Measurements from ENCODE around the gene RPL7A.
"Not testable (repeated sequence)": the region's sequence is repeated elsewhere in the genome, so short reads cannot be mapped to it uniquely, and the experiment has no call there.

Gene RPL7A

GRCh38 chr9:133347985-133348717, at the start of gene RPL7A, which contains the start of gene MED22:
RPL7A (plus strand) TSS chr9:133348218; CDS start chr9:133348244, 26 bp downstream.
MED22 (minus strand) TSS chr9:133348131; CDS start chr9:133346662, 1,469 bp downstream.
- peaks cover 36% of the 10 kb centered on the region for H3K36me3 Mint-ChIP-seq
- peak within 1 kb of the TSS; percentile 99 for H3K27ac Mint-ChIP-seq
- H3K4me3 Mint-ChIP-seq: peak within 1 kb of the TSS; percentile 99
- no peaks in the 10 kb centered on the region for H3K27me3 Mint-ChIP-seq
- no peaks in the 10 kb centered on the region for H3K9me3 Mint-ChIP-seq
- peaks cover 49% of the 10 kb centered on the region for H3K4me1 Mint-ChIP-seq
- peak; percentile 91 for ATAC-seq

DNA sequence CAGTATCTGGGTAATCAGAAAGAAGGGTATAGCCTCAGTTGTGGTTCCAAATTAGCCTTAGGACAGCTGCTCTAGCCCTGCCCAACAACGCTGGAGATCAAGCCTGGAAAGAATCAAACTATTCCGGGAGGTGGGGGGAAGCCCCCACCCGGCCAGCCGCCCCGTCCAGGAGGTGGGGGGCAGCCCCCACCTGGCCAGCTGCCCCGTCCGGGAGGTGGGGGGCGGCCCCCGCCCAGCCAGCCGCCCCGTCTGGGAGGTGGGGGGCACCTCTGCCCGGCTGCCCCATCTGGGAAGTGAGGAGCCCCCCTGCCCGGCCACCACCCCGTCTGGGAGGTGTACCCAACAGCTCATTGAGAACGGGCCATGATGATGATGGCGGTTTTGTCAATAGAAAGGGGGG, 48.0 kb upstream of the RPL7A start:
- ATAC-seq, H3K9me3 Mint-ChIP-seq, H3K4me1 Mint-ChIP-seq, H3K36me3 Mint-ChIP-seq, H3K27ac Mint-ChIP-seq, H3K4me3 Mint-ChIP-seq: not testable (repeated sequence)
- peaks cover 24% of the 10 kb centered on the region for H3K27me3 Mint-ChIP-seq

GRCh38 chr9:133301253-133302230, 46.5 kb upstream of the RPL7A start:
- H3K27ac Mint-ChIP-seq: no peak overlapping the region
- peaks cover 30% of the 10 kb centered on the region for H3K27me3 Mint-ChIP-seq
- no peak overlapping the region for H3K4me3 Mint-ChIP-seq
- no peaks in the 10 kb centered on the region for H3K9me3 Mint-ChIP-seq
- ATAC-seq: no peak
- no peaks in the 10 kb centered on the region for H3K4me1 Mint-ChIP-seq
- H3K36me3 Mint-ChIP-seq: no peaks in the 10 kb centered on the region

- Mint-ChIP-seq H3K9me3 (no peaks in the 10 kb centered on the region), H3K4me1 (no peaks in the 10 kb centered on the region), H3K27ac (no peak overlapping the region), H3K36me3 (no peaks in the 10 kb centered on the region), H3K27me3 (peaks cover 28% of the 10 kb centered on the region), H3K4me3 (no peak overlapping the region)
- no peak for ATAC-seq
These were observed 44.5 kb upstream of the RPL7A start for GRCh38 chr9:133303266-133304157.

GRCh38 chr9:133304158-133304470, 43.9 kb upstream of the RPL7A start:
- Mint-ChIP-seq H3K36me3 (no peaks in the 10 kb centered on the region), H3K4me3 (no peak overlapping the region), H3K4me1 (no peaks in the 10 kb centered on the region), H3K27ac (no peak overlapping the region), H3K27me3 (peaks cover 32% of the 10 kb centered on the region), H3K9me3 (no peaks in the 10 kb centered on the region)
- ATAC-seq: peak; percentile 28

GRCh38 chr9:133304477-133305377, 43.3 kb upstream of the RPL7A start:
- Mint-ChIP-seq H3K27me3 (peaks cover 38% of the 10 kb centered on the region), H3K4me3 (no peak overlapping the region), H3K4me1 (no peaks in the 10 kb centered on the region), H3K36me3 (no peaks in the 10 kb centered on the region), H3K27ac (no peak overlapping the region), H3K9me3 (no peaks in the 10 kb centered on the region)
- ATAC-seq: no peak

DNA sequence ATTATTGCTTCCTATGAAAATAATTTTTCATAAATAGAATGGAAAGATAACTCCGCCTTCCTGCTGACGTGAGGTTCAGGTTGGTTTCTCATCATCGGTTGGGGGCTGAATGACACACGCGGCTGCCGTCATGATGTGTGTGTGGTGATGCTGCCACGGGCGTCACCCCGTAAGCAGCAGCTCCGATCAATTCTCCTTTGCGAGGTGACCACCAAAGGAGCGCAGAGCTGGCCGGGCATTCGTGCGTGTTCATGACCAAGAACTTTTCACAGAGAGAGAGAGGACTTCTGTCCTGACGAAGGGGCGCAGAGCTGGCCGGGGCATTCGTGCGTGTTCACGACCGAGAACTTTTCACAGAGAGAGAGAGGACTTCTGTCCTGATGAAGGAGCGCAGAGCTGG, 42.3 kb upstream of the RPL7A start:
- H3K4me3 Mint-ChIP-seq: no peak overlapping the region
- ATAC-seq: no peak

GRCh38 chr9:133306242-133307204, 41.5 kb upstream of the RPL7A start:
- Mint-ChIP-seq H3K27ac (no peak overlapping the region), H3K4me1 (no peaks in the 10 kb centered on the region), H3K9me3 (no peaks in the 10 kb centered on the region), H3K4me3 (no peak overlapping the region), H3K36me3 (no peaks in the 10 kb centered on the region), H3K27me3 (peaks cover 44% of the 10 kb centered on the region)
- no peak for ATAC-seq

More for the DNA sequence above, 42.3 kb upstream of the RPL7A start:
- Mint-ChIP-seq H3K27me3 (peaks cover 44% of the 10 kb centered on the region), H3K27ac (no peak overlapping the region), H3K4me1 (no peaks in the 10 kb centered on the region), H3K36me3 (no peaks in the 10 kb centered on the region), H3K9me3 (no peaks in the 10 kb centered on the region)

- peaks cover 44% of the 10 kb centered on the region for H3K27me3 Mint-ChIP-seq
- H3K27ac Mint-ChIP-seq: no peak overlapping the region
- no peaks in the 10 kb centered on the region for H3K9me3 Mint-ChIP-seq
- no peaks in the 10 kb centered on the region for H3K36me3 Mint-ChIP-seq
- ATAC-seq: no peak
- H3K4me1 Mint-ChIP-seq: no peaks in the 10 kb centered on the region
- H3K4me3 Mint-ChIP-seq: no peak overlapping the region
These were observed 40.7 kb upstream of the RPL7A start for GRCh38 chr9:133307301-133307700.

DNA sequence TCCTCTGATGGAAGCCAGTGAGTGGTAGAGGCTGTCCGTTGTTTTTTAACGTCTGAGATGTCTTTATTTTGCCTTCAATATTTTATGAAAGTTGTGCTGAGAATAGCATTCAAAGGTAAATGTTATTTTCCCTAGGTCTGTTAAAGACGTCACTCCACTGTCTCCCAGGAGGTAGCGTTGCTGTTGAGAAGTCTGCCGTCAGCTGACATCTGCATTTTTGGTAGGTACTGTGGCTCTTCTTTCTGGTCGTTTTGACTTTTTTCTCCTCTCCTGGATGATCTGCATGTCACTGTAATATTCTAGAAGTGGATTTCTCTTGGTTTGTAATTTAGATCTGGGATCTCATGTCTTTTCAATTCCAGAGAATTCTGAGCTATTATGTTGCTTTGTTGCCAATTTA, 38.4 kb upstream of the RPL7A start:
- Mint-ChIP-seq H3K27ac (no peak overlapping the region), H3K4me3 (no peak overlapping the region), H3K27me3 (peaks cover 44% of the 10 kb centered on the region), H3K9me3 (no peaks in the 10 kb centered on the region), H3K36me3 (no peaks in the 10 kb centered on the region), H3K4me1 (no peaks in the 10 kb centered on the region)
- no peak for ATAC-seq

DNA sequence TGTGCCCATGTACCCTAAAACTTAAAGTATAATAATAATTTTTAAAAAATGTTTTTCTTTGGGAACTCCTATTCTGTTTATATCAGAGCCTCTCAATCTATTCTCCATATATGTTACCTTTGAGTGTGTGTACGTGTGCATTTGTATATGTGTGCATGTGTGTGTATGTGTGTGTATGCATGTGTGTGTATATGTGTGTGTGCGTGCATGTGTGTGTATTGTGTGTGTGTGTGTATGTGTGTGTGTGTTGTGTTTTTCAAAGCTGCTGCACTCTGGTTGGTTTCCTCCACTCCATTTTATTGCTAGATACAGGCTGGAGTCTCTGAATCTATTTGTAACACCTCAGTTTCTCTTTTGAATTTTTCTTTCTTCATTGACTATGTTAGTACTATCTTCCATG, 32.0 kb upstream of the RPL7A start:
- no peak for ATAC-seq
- Mint-ChIP-seq H3K4me1 (no peaks in the 10 kb centered on the region), H3K27ac (no peak overlapping the region), H3K27me3 (peaks cover 22% of the 10 kb centered on the region), H3K9me3 (no peaks in the 10 kb centered on the region), H3K4me3 (no peak overlapping the region), H3K36me3 (no peaks in the 10 kb centered on the region)

DNA sequence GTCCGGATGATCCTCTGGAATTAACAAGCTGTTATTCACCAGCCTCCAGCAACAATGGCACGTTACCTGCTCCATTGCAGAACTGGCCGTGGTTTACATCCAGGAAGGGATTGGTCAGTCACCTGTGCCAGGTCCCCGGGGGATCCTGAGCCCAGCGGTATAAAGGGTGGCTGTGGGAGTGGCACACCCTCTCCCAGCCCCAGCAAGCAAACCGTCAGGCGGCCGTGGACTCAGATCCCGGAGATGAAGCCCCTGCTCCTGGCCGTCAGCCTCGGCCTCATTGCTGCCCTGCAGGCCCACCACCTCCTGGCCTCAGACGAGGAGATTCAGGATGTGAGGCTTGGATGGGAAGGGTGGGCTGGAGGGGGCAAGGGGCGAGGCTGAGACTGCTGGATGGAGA, 30.5 kb upstream of the RPL7A start:
- H3K9me3 Mint-ChIP-seq, H3K4me3 Mint-ChIP-seq, ATAC-seq, H3K27ac Mint-ChIP-seq, H3K4me1 Mint-ChIP-seq, H3K36me3 Mint-ChIP-seq: not testable (repeated sequence)
- H3K27me3 Mint-ChIP-seq: peaks cover 34% of the 10 kb centered on the region

- Mint-ChIP-seq H3K36me3 (no peaks in the 10 kb centered on the region), H3K4me1 (no peaks in the 10 kb centered on the region), H3K4me3 (no peak overlapping the region), H3K9me3 (peaks cover 4% of the 10 kb centered on the region), H3K27me3 (peaks cover 42% of the 10 kb centered on the region), H3K27ac (no peak overlapping the region)
- no peak for ATAC-seq
These were observed 27.6 kb upstream of the RPL7A start for GRCh38 chr9:133320421-133320881.

All from stimulated activated memory B cell treated with anti-CD40 and anti-IgM and Interleukin-4, amounts not matched to agents 10 μg/mL and 1 μg/mL and 100 μg/mL, for 72 hours (primary cell).